Sigmoid colon (tissue), 4 donors: ENCODE results near the gene OVCH2.

ENCODE experiments used
- EP300 ChIP-seq, 4 donors: sonication (generic); formaldehyde crosslinking; IDR thresholded peaks; one replicate each; pipeline ENCODE4 v1.6.1; 2017; ENCODE audit warnings: antibody characterized with exemption in 4 of 4
- POLR2A ChIP-seq, 2 donors: fragments of 450-650 bp; IDR thresholded peaks; one replicate each; pipeline ENCODE4 v1.6.1; 2016; ENCODE audit warnings: antibody characterized with exemption in 2 of 2, mild to moderate bottlenecking in 2 of 2, moderate library complexity in 2 of 2
- POLR2AphosphoS5 ChIP-seq, 4 donors: sonication (generic); formaldehyde crosslinking; IDR thresholded peaks; one replicate each; pipeline ENCODE4 v1.6.1; 2017; ENCODE audit warnings: antibody characterized with exemption in 4 of 4
- TF ChIP-seq, protein P1 (sequence below), 4 experiments: fragments of 450-650 bp in 3 of 4; fragments of 200-600 bp in 1 of 4; IDR thresholded peaks; one replicate each; pipeline ENCODE4 v1.5.1; 2016 to 2019; ENCODE audit warnings: antibody characterized with exemption in 4 of 4, mild to moderate bottlenecking in 3 of 4, moderate library complexity in 2 of 4

DNA sequence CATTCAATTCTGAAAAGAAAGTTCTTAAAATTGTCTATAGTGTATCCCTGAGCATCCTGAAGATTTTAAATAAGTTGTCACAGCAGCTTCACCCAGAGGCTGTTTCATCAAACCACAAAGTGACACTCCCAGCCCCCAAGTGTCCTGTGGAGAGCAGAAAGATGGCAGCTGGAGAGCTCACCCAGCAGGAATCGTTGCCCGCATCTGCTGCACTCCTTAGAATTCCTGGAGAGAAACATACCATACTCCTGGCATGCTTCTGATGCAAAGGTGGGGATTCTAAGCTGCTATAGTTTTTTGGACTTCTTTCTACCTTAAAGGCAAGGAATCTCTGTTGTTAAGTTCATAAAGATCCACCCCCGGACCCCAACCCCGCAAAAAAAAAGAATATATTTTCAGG is 19.5 kb downstream of the OVCH2 start:
- TF ChIP-seq, protein P1, sequence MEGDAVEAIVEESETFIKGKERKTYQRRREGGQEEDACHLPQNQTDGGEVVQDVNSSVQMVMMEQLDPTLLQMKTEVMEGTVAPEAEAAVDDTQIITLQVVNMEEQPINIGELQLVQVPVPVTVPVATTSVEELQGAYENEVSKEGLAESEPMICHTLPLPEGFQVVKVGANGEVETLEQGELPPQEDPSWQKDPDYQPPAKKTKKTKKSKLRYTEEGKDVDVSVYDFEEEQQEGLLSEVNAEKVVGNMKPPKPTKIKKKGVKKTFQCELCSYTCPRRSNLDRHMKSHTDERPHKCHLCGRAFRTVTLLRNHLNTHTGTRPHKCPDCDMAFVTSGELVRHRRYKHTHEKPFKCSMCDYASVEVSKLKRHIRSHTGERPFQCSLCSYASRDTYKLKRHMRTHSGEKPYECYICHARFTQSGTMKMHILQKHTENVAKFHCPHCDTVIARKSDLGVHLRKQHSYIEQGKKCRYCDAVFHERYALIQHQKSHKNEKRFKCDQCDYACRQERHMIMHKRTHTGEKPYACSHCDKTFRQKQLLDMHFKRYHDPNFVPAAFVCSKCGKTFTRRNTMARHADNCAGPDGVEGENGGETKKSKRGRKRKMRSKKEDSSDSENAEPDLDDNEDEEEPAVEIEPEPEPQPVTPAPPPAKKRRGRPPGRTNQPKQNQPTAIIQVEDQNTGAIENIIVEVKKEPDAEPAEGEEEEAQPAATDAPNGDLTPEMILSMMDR (IDR thresholded peaks at IDR 0.05) = no peak
- TF ChIP-seq POLR2A (IDR thresholded peaks at IDR 0.05) (no peak), EP300 (IDR thresholded peaks at IDR 0.05) (no peak), POLR2AphosphoS5 (IDR thresholded peaks at IDR 0.05) (no peak)
